H1 (cell line): ENCODE measurements around the gene SORCS3. TPM values are rescaled to one million over a fixed set of nuclear protein-coding genes. Genes with fewer than 3 reads are reported as not detected.

ENCODE experiments used
- CTCF ChIA-PET: fragments of 300-600 bp; sonication (Branson Sonifier 250); formaldehyde crosslinking; loops from one replicate; lab custom pipeline; 2021; ENCODE audit not compliant: partially characterized antibody; lab: Charles Lee
- POLR2A ChIA-PET: fragments of 300-600 bp; sonication (Branson Sonifier 250); formaldehyde crosslinking; loops from one replicate; lab custom pipeline; 2021; ENCODE audit warnings: inconsistent platforms; ENCODE audit not compliant: partially characterized antibody; lab: Charles Lee
- DNase-seq, 2 experiments: peaks; one replicate each; pipeline versions ENCODE4 v3.0.0 to v3.0.0-alpha.2; 2010 to 2022; ENCODE audit warnings: low spot score in 2 of 2, low read depth in 1 of 2, mixed read lengths in 1 of 2
- FAIRE-seq: peaks from 2 replicates; lab custom pipeline; 2011; peaks lifted over from hg19 to GRCh38; lab: Jason Lieb, UNC
- H2AFZ ChIP-seq: 2 replicates; pipeline ENCODE4 v1.8.1; 2012; ENCODE audit warnings: low read length, inconsistent platforms
- H2AK5ac ChIP-seq: 2 replicates; pipeline ENCODE4 v1.6.1; 2013; ENCODE audit warnings: low read depth, low read length
- H2BK120ac ChIP-seq: replicated peaks from 2 replicates; pipeline ENCODE3; 2013; ENCODE audit warnings: low read depth, low read length, inconsistent platforms
- H2BK12ac ChIP-seq: 2 replicates; pipeline ENCODE4 v1.6.1; 2013; ENCODE audit warnings: low read depth, low read length
- H2BK15ac ChIP-seq: 2 replicates; pipeline ENCODE4 v1.6.1; 2013; ENCODE audit warnings: low read length
- H2BK20ac ChIP-seq: 2 replicates; pipeline ENCODE4 v1.6.1; 2013; ENCODE audit warnings: low read length
- H2BK5ac ChIP-seq: 2 replicates; pipeline ENCODE4 v1.6.1; 2013; ENCODE audit warnings: low read depth, low read length
- H3K14ac ChIP-seq: 2 replicates; pipeline ENCODE4 v1.6.1; 2013; ENCODE audit warnings: inconsistent platforms; ENCODE audit not compliant: insufficient read length
- H3K18ac ChIP-seq: 2 replicates; pipeline ENCODE4 v1.6.1; 2013; ENCODE audit warnings: low read length; ENCODE audit errors: extremely low read depth
- H3K23ac ChIP-seq: 2 replicates; pipeline ENCODE4 v1.6.1; 2013; ENCODE audit warnings: inconsistent platforms; ENCODE audit not compliant: insufficient read length
- H3K23me2 ChIP-seq: 2 replicates; pipeline ENCODE4 v1.6.1; 2013; ENCODE audit warnings: low read depth, low read length
- H3K27ac ChIP-seq: 2 replicates; pipeline ENCODE4 v1.6.1; 2011; ENCODE audit warnings: low read depth, low read length, inconsistent platforms
- H3K27me3 ChIP-seq, 4 experiments: replicated peaks in 1 of 4; 1 replicate in 1 of 4; 2 replicates in 3 of 4; pipeline versions ENCODE4 v1.6.1 to v1.8.1; 2011 to 2013; ENCODE audit warnings: low read length in 3 of 4, mild to moderate bottlenecking in 3 of 4, inconsistent platforms in 2 of 4, mixed read lengths in 2 of 4, moderate library complexity in 1 of 4; ENCODE audit not compliant: control insufficient read depth in 3 of 4, insufficient read depth in 3 of 4; ENCODE audit errors: extremely low read depth in 1 of 4
- H3K36me3 ChIP-seq, 4 experiments: 2 replicates each; pipeline versions ENCODE4 v1.6.1 to v1.8.1; 2011 to 2013; ENCODE audit warnings: mild to moderate bottlenecking in 4 of 4, low read length in 3 of 4, moderate library complexity in 2 of 4, control low read depth in 1 of 4, inconsistent platforms in 1 of 4; ENCODE audit not compliant: insufficient read depth in 4 of 4, control insufficient read depth in 2 of 4
- H3K4ac ChIP-seq: replicated peaks from 2 replicates; pipeline ENCODE3; 2013; ENCODE audit warnings: low read length, low read depth, mixed read lengths, inconsistent platforms; ENCODE audit not compliant: insufficient read length
- H3K4me1 ChIP-seq, 4 experiments: replicated peaks in 1 of 4; 1 replicate in 1 of 4; 2 replicates in 3 of 4; pipeline versions ENCODE4 v1.6.1 to v1.8.1; 2011 to 2013; ENCODE audit warnings: low read length in 3 of 4, inconsistent platforms in 2 of 4, mixed read lengths in 1 of 4; ENCODE audit not compliant: insufficient read depth in 4 of 4, control insufficient read depth in 3 of 4
- H3K4me2 ChIP-seq, 2 experiments: 2 replicates each; pipeline versions ENCODE4 v1.6.1 to v1.8.1; 2011 to 2013; ENCODE audit warnings: low read depth in 2 of 2, low read length in 2 of 2, control low read depth in 1 of 2, inconsistent platforms in 1 of 2, mild to moderate bottlenecking in 1 of 2; ENCODE audit not compliant: insufficient read depth in 1 of 2
- H3K4me3 ChIP-seq, 4 experiments: fragments of 200-600, 300-600 bp in 1 of 4; sonication (generic), shearing (Covaris generic), sonication (Bioruptor Twin) in 1 of 4; 2 replicates each; pipeline versions ENCODE4 v1.5.1 to v1.8.1; 2011 to 2016; ENCODE audit warnings: low read length in 4 of 4, low read depth in 3 of 4, control low read depth in 2 of 4, inconsistent platforms in 2 of 4, mild to moderate bottlenecking in 2 of 4, mixed read lengths in 1 of 4, moderate library complexity in 1 of 4; ENCODE audit not compliant: insufficient read depth in 2 of 4; ENCODE audit errors: extremely low read depth in 1 of 4
- H3K56ac ChIP-seq: replicated peaks from 2 replicates; pipeline ENCODE3; 2013; ENCODE audit warnings: low read depth, mild to moderate bottlenecking, mixed read lengths, low read length, inconsistent platforms; ENCODE audit not compliant: insufficient read length
- H3K79me1 ChIP-seq: 2 replicates; pipeline ENCODE4 v1.6.1; 2013; ENCODE audit warnings: low read depth, low read length, control low read depth
- H3K79me2 ChIP-seq, 2 experiments: 2 replicates each; pipeline versions ENCODE4 v1.6.1 to v1.8.1; 2012 to 2013; ENCODE audit warnings: low read length in 2 of 2, mild to moderate bottlenecking in 2 of 2, inconsistent platforms in 1 of 2; ENCODE audit not compliant: insufficient read depth in 2 of 2, control insufficient read depth in 1 of 2
- H3K9ac ChIP-seq, 4 experiments: replicated peaks in 1 of 4; 1 replicate in 1 of 4; 2 replicates in 3 of 4; pipeline versions ENCODE4 v1.6.1 to v1.8.1; 2011 to 2013; ENCODE audit warnings: low read depth in 3 of 4, low read length in 3 of 4, control low read depth in 2 of 4, mild to moderate bottlenecking in 2 of 4, moderate library complexity in 2 of 4, inconsistent platforms in 1 of 4; ENCODE audit errors: extremely low read depth in 1 of 4
- H3K9me3 ChIP-seq, 2 experiments: 2 replicates each; pipeline versions ENCODE4 v1.6.1 to v1.8.1; 2012 to 2013; ENCODE audit warnings: mild to moderate bottlenecking in 2 of 2, moderate library complexity in 2 of 2, control low read depth in 1 of 2, inconsistent platforms in 1 of 2, low read depth in 1 of 2, low read length in 1 of 2, mixed read lengths in 1 of 2; ENCODE audit not compliant: insufficient read depth in 2 of 2
- H4K20me1 ChIP-seq, 2 experiments: replicated peaks in 1 of 2; 2 replicates each; pipeline versions ENCODE3 to v1.8.1; 2011 to 2013; ENCODE audit warnings: inconsistent platforms in 2 of 2, low read length in 2 of 2, mild to moderate bottlenecking in 1 of 2; ENCODE audit not compliant: insufficient read depth in 2 of 2, control insufficient read depth in 1 of 2
- H4K5ac ChIP-seq: 2 replicates; pipeline ENCODE4 v1.6.1; 2013; ENCODE audit warnings: low read length, low read depth, mixed read lengths, inconsistent platforms; ENCODE audit not compliant: insufficient read length
- H4K8ac ChIP-seq: 2 replicates; pipeline ENCODE4 v1.8.0; 2013; ENCODE audit warnings: mild to moderate bottlenecking, moderate library complexity, low read length, inconsistent platforms; ENCODE audit not compliant: insufficient read depth; ENCODE audit errors: extremely low read depth
- H4K91ac ChIP-seq: replicated peaks from 2 replicates; pipeline ENCODE3; 2013; ENCODE audit warnings: low read length, mixed read lengths, inconsistent platforms; ENCODE audit not compliant: insufficient read length
- BCL11A ChIP-seq, 2 experiments: IDR thresholded peaks; one replicate each; pipeline ENCODE4 v1.6.1; 2011; ENCODE audit warnings: low read depth in 2 of 2, low read length in 2 of 2, mild to moderate bottlenecking in 2 of 2
- CEBPB ChIP-seq: IDR thresholded peaks from 2 replicates; pipeline ENCODE4 v1.6.1; 2012; ENCODE audit warnings: low read depth, low read length
- HDAC6 ChIP-seq: IDR thresholded peaks from one replicate; pipeline ENCODE4 v1.7.1; 2012; ENCODE audit warnings: low read depth, mild to moderate bottlenecking, inconsistent platforms, low read length, moderate library complexity
- JUN ChIP-seq: IDR thresholded peaks from 2 replicates; pipeline ENCODE4 v1.6.1; 2011; ENCODE audit warnings: low read depth, mild to moderate bottlenecking, improper control_type of control experiment, low read length
- KDM1A ChIP-seq: fragments of 200-600, 300-600 bp; sonication (generic); IDR thresholded peaks from 2 replicates; pipeline ENCODE4 v1.7.1; 2016; ENCODE audit warnings: mild to moderate bottlenecking, low read length, borderline replicate concordance
- NANOG ChIP-seq: IDR thresholded peaks from 2 replicates; pipeline ENCODE4 v1.6.1; 2011; ENCODE audit warnings: low read length, low read depth, mild to moderate bottlenecking, inconsistent platforms; ENCODE audit not compliant: insufficient read depth, poor library complexity, severe bottlenecking
- PHF8 ChIP-seq: fragments of 200-600 bp; sonication (generic); conservative IDR thresholded peaks from 2 replicates; pipeline ENCODE4 v1.7.1; 2012; ENCODE audit warnings: low read depth, mild to moderate bottlenecking, inconsistent platforms, low read length, moderate library complexity
- SP4 ChIP-seq: IDR thresholded peaks from 2 replicates; pipeline ENCODE4 v1.6.1; 2012; ENCODE audit warnings: low read length, inconsistent platforms
- SRF ChIP-seq: IDR thresholded peaks from 2 replicates; pipeline ENCODE4 v1.6.1; 2011; ENCODE audit warnings: mild to moderate bottlenecking, low read depth, low read length, moderate library complexity
- TCF12 ChIP-seq: IDR thresholded peaks from 2 replicates; pipeline ENCODE4 v1.6.1; 2011; ENCODE audit warnings: low read depth, mild to moderate bottlenecking, low read length
- TEAD4 ChIP-seq: IDR thresholded peaks from 2 replicates; pipeline ENCODE4 v1.6.1; 2012; ENCODE audit warnings: low read depth, low read length, inconsistent platforms, mixed read lengths
- polyA plus RNA-seq, 7 experiments: library from polyadenylated mRNA; depleted of rRNA in 3 of 7; stranded (reverse) in 5 of 7; unstranded in 2 of 7; fragments of >200 nt in 5 of 7; fragments of 200-250 nt in 2 of 7; gene quantifications; 1 replicate in 5 of 7; 2 replicates in 1 of 7; 4 replicates in 1 of 7; pipeline versions ENCODE4 v1.2.1 to v1.2.3, GENCODE V29; 2011 to 2013; ENCODE audit warnings: missing spikeins in 2 of 7, mixed read lengths in 2 of 7
- total RNA-seq: library from RNA; stranded (reverse); fragmentation: NEBNext Ultra II Directional; extraction: Animal tissue kit (Norgen Biotek cat#: 25700); gene quantifications from 2 replicates; pipeline ENCODE4 v1.2.1, GENCODE V29; 2021

The SORCS3 gene
- total and polyA plus RNA-seq, 2 of the 8 experiments (the other 6 are each of a cell fraction or from before 2014, with no cell fraction given), result 0.26 to 0.88 TPM

DNA sequence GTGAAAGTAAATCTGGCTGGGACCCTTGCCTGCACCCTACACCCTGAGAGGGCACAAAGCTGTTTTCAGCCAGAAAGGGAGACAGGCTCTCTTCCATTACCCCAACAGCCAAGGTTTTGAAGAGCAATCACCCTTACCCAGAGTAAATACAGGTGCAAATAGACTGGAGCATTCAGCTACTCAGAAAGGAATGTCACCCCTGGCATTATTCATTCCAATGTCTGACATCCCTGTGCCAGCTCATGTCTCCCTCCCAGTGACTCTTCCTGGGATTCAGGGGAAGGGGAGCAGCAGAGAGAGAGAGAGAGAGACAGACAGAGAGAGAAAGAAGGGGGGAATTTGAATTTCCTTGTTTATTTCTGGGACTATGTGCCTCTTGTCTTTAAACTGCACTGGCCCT is 611.8 kb downstream of the SORCS3 start:
- ChIA-PET POLR2A (interaction anchor here (1.2 kb wide), 1 partner anchor 8 kb away, joined by 5 read pairs; no protein-coding TSS in a partner anchor), CTCF (interaction anchor here (1.1 kb wide), 1 partner anchor 189 kb away, joined by 3 read pairs; no protein-coding TSS in a partner anchor)
- Histone ChIP-seq H3K23me2 (no peaks in the 10 kb centered on the region), H3K4me1 (peaks cover 0 to 3% (median under 1%) of the 10 kb centered on the region in 4 experiments; a peak in 1 of 7 replicates), H3K18ac (no peak overlapping the region), H3K23ac (no peak overlapping the region), H3K4ac (no peak overlapping the region), H2BK15ac (no peak overlapping the region), H2BK120ac (no peak overlapping the region), H2BK5ac (no peak overlapping the region), H3K36me3 (no peaks in the 10 kb centered on the region), H4K5ac (no peak overlapping the region), H4K8ac (no peak overlapping the region), H3K14ac (no peak overlapping the region), H3K27ac (no peak overlapping the region), H3K79me1 (no peaks in the 10 kb centered on the region), H4K91ac (no peak overlapping the region), H3K27me3 (no peaks in the 10 kb centered on the region), H2BK12ac (no peak overlapping the region), H3K56ac (no peak overlapping the region), H3K79me2 (no peaks in the 10 kb centered on the region), H3K9me3 (no peaks in the 10 kb centered on the region), H3K4me3 (no peak overlapping the region), H2BK20ac (no peak overlapping the region), H2AK5ac (no peak overlapping the region), H3K9ac (no peak overlapping the region), H4K20me1 (no peaks in the 10 kb centered on the region), H2AFZ (peak overlapping the region; percentile 50; the same call in 1 of the 2 replicates), H3K4me2 (no peak overlapping the region)
- DNase-seq, result peak in 1 of 2 experiments; percentile 2
- no peak for FAIRE-seq
- no peak for TF ChIP-seq JUN
- TF ChIP-seq NANOG, result no peak
- TF ChIP-seq SP4, result no peak
- no peak for TF ChIP-seq SRF
- TF ChIP-seq KDM1A, result no peak
- no peak for TF ChIP-seq CEBPB
- TF ChIP-seq TCF12, result no peak
- TF ChIP-seq TEAD4, result no peak
- no peak for TF ChIP-seq PHF8
- TF ChIP-seq BCL11A (IDR thresholded peaks at IDR 0.05; ENCODE audit: low read depth in 2 of 2, low read length in 2 of 2), result no peak
- no peak for TF ChIP-seq HDAC6
